ENCODE data around the gene PRX.
"Not testable (repeated sequence)": the region's sequence is repeated elsewhere in the genome, so short reads cannot be mapped to it uniquely, and the experiment has no call there.

Gene PRX

GRCh38 chr19:40414542-40415535 is 1.7 kb upstream of the PRX start:
- DNase-seq (ENCODE audit: low spot score) = no peak

GRCh38 chr19:40412866-40413265 is 312 bp downstream of the PRX start:
- DNase-seq (ENCODE audit: low spot score) = no peak

- no peak for DNase-seq (ENCODE audit: low spot score)
Observed at GRCh38 chr19:40411958-40412499, 1.1 kb downstream of the PRX start.

GRCh38 chr19:40411125-40411842 is 1.9 kb downstream of the PRX start:
- no peak for DNase-seq (ENCODE audit: low spot score)

GRCh38 chr19:40410030-40410389 is 3.2 kb downstream of the PRX start:
- DNase-seq (ENCODE audit: low spot score) = no peak

- DNase-seq (ENCODE audit: low spot score) = not testable (repeated sequence)
Observed at GRCh38 chr19:40408598-40408925, 4.6 kb downstream of the PRX start.

- DNase-seq (ENCODE audit: low spot score) = no peak
Observed at GRCh38 chr19:40407714-40408597, 5.2 kb downstream of the PRX start.

GRCh38 chr19:40403262-40403984 is 9.8 kb downstream of the PRX start:
- peak; percentile 95 for DNase-seq (ENCODE audit: low spot score)

GRCh38 chr19:40400559-40400958 is 12.6 kb downstream of the PRX start:
- DNase-seq (ENCODE audit: low spot score) = no peak

- no peak for DNase-seq (ENCODE audit: low spot score)
Observed at GRCh38 chr19:40398417-40399131, 14.6 kb downstream of the PRX start.

GRCh38 chr19:40397568-40397906 is 15.6 kb downstream of the PRX start:
- no peak for DNase-seq (ENCODE audit: low spot score)

- no peak for DNase-seq (ENCODE audit: low spot score)
Observed at GRCh38 chr19:40396886-40397567, 16.2 kb downstream of the PRX start.

GRCh38 chr19:40395956-40396355 is 17.2 kb downstream of the PRX start:
- DNase-seq (ENCODE audit: low spot score) = no peak

- DNase-seq (ENCODE audit: low spot score) = no peak
Observed at GRCh38 chr19:40394816-40395210, 18.4 kb downstream of the PRX start.

GRCh38 chr19:40393894-40394815 is 19.0 kb downstream of the PRX start:
- no peak for DNase-seq (ENCODE audit: low spot score)

GRCh38 chr19:40392894-40393517 is 20.2 kb downstream of the PRX start:
- no peak for DNase-seq (ENCODE audit: low spot score)

- DNase-seq (ENCODE audit: low spot score) = no peak
Observed at GRCh38 chr19:40392123-40392522, 21.1 kb downstream of the PRX start.

GRCh38 chr19:40390084-40390742 is 23.0 kb downstream of the PRX start, which contains the start of gene HIPK4:
Gene HIPK4 (minus strand): TSS chr19:40390181. CDS start chr19:40389902, 279 bp downstream.
- no peak for DNase-seq (ENCODE audit: low spot score)

Measured in left forelimb (tissue), 1 donor.